Endothelial cell of umbilical vein (primary cell): ENCODE results near the gene PARD3B. TPM values are rescaled to one million over a fixed set of nuclear protein-coding genes. Genes with fewer than 3 reads are reported as not detected.

Experiments
- BruUV-seq: library from RNA; stranded (reverse); fragments of 400-500 nt; replicated peaks from 2 replicates; lab custom pipeline; 2021; lab: Mats Ljungman, UMichigan
- CTCF ChIA-PET: fragments of 300-600, 350-600 bp; sonication (Branson Sonifier 250); formaldehyde crosslinking; loops from one replicate; lab custom pipeline; 2021; ENCODE audit warnings: antibody characterized with exemption, inconsistent platforms; lab: Charles Lee
- POLR2A ChIA-PET: fragments of 300-600, 350-600 bp; sonication (Branson Sonifier 250); formaldehyde crosslinking; loops from one replicate; lab custom pipeline; 2021; ENCODE audit warnings: antibody characterized with exemption, inconsistent platforms; lab: Charles Lee
- DNase-seq: peaks from one replicate; pipeline ENCODE4 v3.0.0-alpha.2; 2011; ENCODE audit warnings: low read depth, low spot score
- FAIRE-seq: peaks from 2 replicates; lab custom pipeline; 2011; peaks lifted over from hg19 to GRCh38; lab: Jason Lieb, UNC
- H2AFZ ChIP-seq: 2 replicates; pipeline ENCODE4 v1.6.0; 2012; ENCODE audit warnings: low read depth, low read length, control low read depth, inconsistent platforms
- H3K27ac ChIP-seq: 2 replicates; pipeline ENCODE4 v1.5.1; 2011; ENCODE audit warnings: low read depth, mild to moderate bottlenecking, control low read depth, low read length, moderate library complexity; ENCODE audit not compliant: insufficient read depth
- H3K27me3 ChIP-seq, 2 experiments: 2 replicates each; pipeline versions ENCODE4 v1.6.0 to v1.6.1; 2011; ENCODE audit warnings: low read length in 2 of 2, mixed read lengths in 1 of 2; ENCODE audit not compliant: control insufficient read depth in 2 of 2, insufficient read depth in 2 of 2
- H3K36me3 ChIP-seq, 2 experiments: 2 replicates in 1 of 2; 3 replicates in 1 of 2; pipeline ENCODE4 v1.5.1; 2011; ENCODE audit warnings: low read length in 2 of 2, mild to moderate bottlenecking in 1 of 2, moderate library complexity in 1 of 2; ENCODE audit not compliant: control insufficient read depth in 2 of 2, insufficient read depth in 2 of 2; ENCODE audit errors: extremely low read depth in 1 of 2
- H3K4me1 ChIP-seq: 3 replicates; pipeline ENCODE4 v1.5.1; 2011; ENCODE audit warnings: mild to moderate bottlenecking, low read length; ENCODE audit not compliant: control insufficient read depth, insufficient read depth; ENCODE audit errors: extremely low read depth
- H3K4me2 ChIP-seq: 2 replicates; pipeline ENCODE4 v1.6.1; 2011; ENCODE audit warnings: low read length, control low read depth, mixed read lengths; ENCODE audit not compliant: insufficient read depth
- H3K4me3 ChIP-seq, 3 experiments: fragments of 200-600 bp in 1 of 3; sonication (generic), shearing (Covaris generic) in 1 of 3; replicated peaks in 1 of 3; 2 replicates each; pipeline ENCODE4 v1.5.1; 2011 to 2016; ENCODE audit warnings: control low read depth in 3 of 3, low read length in 3 of 3, mild to moderate bottlenecking in 2 of 3, inconsistent platforms in 1 of 3, low read depth in 1 of 3, moderate library complexity in 1 of 3; ENCODE audit not compliant: insufficient read depth in 1 of 3
- H3K79me2 ChIP-seq: 2 replicates; pipeline ENCODE4 v1.6.0; 2012; ENCODE audit warnings: low read length, inconsistent platforms; ENCODE audit not compliant: control insufficient read depth, insufficient read depth
- H3K9ac ChIP-seq: replicated peaks from 2 replicates; pipeline ENCODE3; 2011; ENCODE audit warnings: low read length, control low read depth; ENCODE audit not compliant: insufficient read depth; ENCODE audit errors: extremely low read depth
- H3K9me1 ChIP-seq: replicated peaks from 3 replicates; pipeline ENCODE4 v1.6.0; 2011; ENCODE audit warnings: mild to moderate bottlenecking, low read length; ENCODE audit not compliant: control insufficient read depth, insufficient read depth; ENCODE audit errors: extremely low read depth
- H3K9me3 ChIP-seq: replicated peaks from 2 replicates; pipeline ENCODE4 v1.5.1; 2012; ENCODE audit warnings: low read length, inconsistent platforms; ENCODE audit not compliant: control insufficient read depth, insufficient read depth
- H4K20me1 ChIP-seq: replicated peaks from 2 replicates; pipeline ENCODE3; 2011; ENCODE audit warnings: mild to moderate bottlenecking, low read length; ENCODE audit not compliant: control insufficient read depth, insufficient read depth; ENCODE audit errors: extremely low read depth
- EZH2 ChIP-seq: IDR thresholded peaks from 2 replicates; pipeline ENCODE4 v1.6.1; 2012; ENCODE audit warnings: borderline replicate concordance, low read depth, mild to moderate bottlenecking, moderate library complexity, low read length, inconsistent platforms; ENCODE audit not compliant: severe bottlenecking
- FOS ChIP-seq: IDR thresholded peaks from 2 replicates; pipeline ENCODE4 v1.6.1; 2011; ENCODE audit warnings: mild to moderate bottlenecking, low read length, moderate library complexity, borderline replicate concordance; ENCODE audit not compliant: insufficient read depth
- GATA2 ChIP-seq: IDR thresholded peaks from 2 replicates; pipeline ENCODE4 v1.7.0; 2011; ENCODE audit warnings: low read depth, mild to moderate bottlenecking, moderate library complexity, mixed read lengths, low read length; ENCODE audit not compliant: insufficient read length, insufficient read depth
- MYC ChIP-seq: IDR thresholded peaks from one replicate; pipeline ENCODE4 v1.6.1; 2011; ENCODE audit warnings: mild to moderate bottlenecking, low read depth, low read length
- POLR2A ChIP-seq: IDR thresholded peaks from 2 replicates; pipeline ENCODE4 v1.6.1; 2012; ENCODE audit warnings: low read depth, mild to moderate bottlenecking, control low read depth, low read length
- POLR2AphosphoS5 ChIP-seq: IDR thresholded peaks from 2 replicates; pipeline ENCODE4 v1.6.1; 2012; ENCODE audit warnings: low read depth, mild to moderate bottlenecking, control low read depth, low read length, moderate library complexity; ENCODE audit not compliant: insufficient read depth
- dilution Hi-C: fragments of 300-500 bp; cut with MboI; formaldehyde crosslinking; loops from one replicate; pipeline ENCODE4 v1.15.0; 2019; ENCODE audit warnings: low sequenced_read_pairs; ENCODE audit not compliant: extremely low pct_ligation_motif_present
- intact Hi-C: fragments of 100-400 bp; cut with micrococcal nuclease; formaldehyde crosslinking; loops from one replicate; pipeline ENCODE4 v1.10.0; 2022
- polyA plus RNA-seq, 4 experiments: library from polyadenylated mRNA; depleted of rRNA in 3 of 4; stranded (reverse) in 3 of 4; unstranded in 1 of 4; fragments of >200 nt; gene quantifications; 2 replicates each; pipeline versions ENCODE4 v1.2.1 to v1.2.3, GENCODE V29; 2011 to 2012; ENCODE audit warnings: missing spikeins in 1 of 4
- total RNA-seq: library from RNA; stranded (reverse); gene quantifications from 2 replicates; pipeline ENCODE4 v1.2.3, GENCODE V29; 2021
- TF ChIP-seq, protein P1 (sequence below), 2 donors: IDR thresholded peaks; 1 replicate in 1 of 2; 2 replicates in 1 of 2; pipeline ENCODE4 v1.5.1; 2011; ENCODE audit warnings: low read length in 2 of 2, mild to moderate bottlenecking in 2 of 2, moderate library complexity in 2 of 2, control low read depth in 1 of 2, inconsistent platforms in 1 of 2, low read depth in 1 of 2; ENCODE audit not compliant: insufficient read depth in 1 of 2; ENCODE audit errors: extremely low read depth in 1 of 2

PARD3B gene
- total and polyA plus RNA-seq, 2 donors (not counting 3 experiments of a cell fraction or from before 2014, with no cell fraction given) = 2.2 to 30.9 TPM

- H3K4me1 ChIP-seq = no peaks in the 10 kb centered on the region
- H3K9ac ChIP-seq = no peak overlapping the region
- no peak overlapping the region for H2AFZ ChIP-seq
- no peaks in the 10 kb centered on the region for H4K20me1 ChIP-seq
- TF ChIP-seq MYC (no peak), EZH2 (no peak), POLR2AphosphoS5 (no peak), POLR2A (no peak), GATA2 (no peak)
- no peak overlapping the region for H3K4me2 ChIP-seq
- H3K79me2 ChIP-seq = no peaks in the 10 kb centered on the region
- H3K9me3 ChIP-seq = no peaks in the 10 kb centered on the region
- intact Hi-C loops = no loop called here
- H3K36me3 ChIP-seq = no peaks in the 10 kb centered on the region
- H3K27me3 ChIP-seq = no peaks in the 10 kb centered on the region
- peaks cover 2% of the 10 kb centered on the region for H3K9me1 ChIP-seq
- no TSS peak for BruUV-seq
- no peak for FAIRE-seq
- dilution Hi-C loops = no loop called here
- DNase-seq = no peak
- ChIA-PET POLR2A (no interaction called here), CTCF (no interaction called here)
- no peak overlapping the region for H3K27ac ChIP-seq
- H3K4me3 ChIP-seq = no peak overlapping the region
These were observed 488.8 kb downstream of the PARD3B start for GRCh38 chr2:205034034-205034433.

GRCh38 chr2:205040323-205040722 lies 495.0 kb downstream of the PARD3B start:
- H2AFZ ChIP-seq = no peak overlapping the region
- H3K27ac ChIP-seq = no peak overlapping the region
- no peak overlapping the region for H3K9ac ChIP-seq
- ChIA-PET POLR2A (no interaction called here), CTCF (no interaction called here)
- TF ChIP-seq, protein P1, sequence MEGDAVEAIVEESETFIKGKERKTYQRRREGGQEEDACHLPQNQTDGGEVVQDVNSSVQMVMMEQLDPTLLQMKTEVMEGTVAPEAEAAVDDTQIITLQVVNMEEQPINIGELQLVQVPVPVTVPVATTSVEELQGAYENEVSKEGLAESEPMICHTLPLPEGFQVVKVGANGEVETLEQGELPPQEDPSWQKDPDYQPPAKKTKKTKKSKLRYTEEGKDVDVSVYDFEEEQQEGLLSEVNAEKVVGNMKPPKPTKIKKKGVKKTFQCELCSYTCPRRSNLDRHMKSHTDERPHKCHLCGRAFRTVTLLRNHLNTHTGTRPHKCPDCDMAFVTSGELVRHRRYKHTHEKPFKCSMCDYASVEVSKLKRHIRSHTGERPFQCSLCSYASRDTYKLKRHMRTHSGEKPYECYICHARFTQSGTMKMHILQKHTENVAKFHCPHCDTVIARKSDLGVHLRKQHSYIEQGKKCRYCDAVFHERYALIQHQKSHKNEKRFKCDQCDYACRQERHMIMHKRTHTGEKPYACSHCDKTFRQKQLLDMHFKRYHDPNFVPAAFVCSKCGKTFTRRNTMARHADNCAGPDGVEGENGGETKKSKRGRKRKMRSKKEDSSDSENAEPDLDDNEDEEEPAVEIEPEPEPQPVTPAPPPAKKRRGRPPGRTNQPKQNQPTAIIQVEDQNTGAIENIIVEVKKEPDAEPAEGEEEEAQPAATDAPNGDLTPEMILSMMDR (IDR thresholded peaks at IDR 0.05; ENCODE audit: extremely low read depth in 1 of 2, insufficient read depth in 1 of 2, low read depth in 1 of 2, low read length in 2 of 2) = no peak
- no peak for TF ChIP-seq FOS
- FAIRE-seq = no peak
- intact Hi-C loops (no loop called here), dilution Hi-C loops (no loop called here)
- no peak for DNase-seq
- no peak overlapping the region for H3K4me3 ChIP-seq
- H4K20me1 ChIP-seq = no peaks in the 10 kb centered on the region
- H3K9me3 ChIP-seq = no peaks in the 10 kb centered on the region
- no peaks in the 10 kb centered on the region for H3K79me2 ChIP-seq
- no peaks in the 10 kb centered on the region for H3K36me3 ChIP-seq
- H3K9me1 ChIP-seq = no peaks in the 10 kb centered on the region
- no peaks in the 10 kb centered on the region for H3K27me3 ChIP-seq
- H3K4me2 ChIP-seq = no peak overlapping the region
- H3K4me1 ChIP-seq = no peaks in the 10 kb centered on the region
- BruUV-seq = no TSS peak
